Epithelial cell of proximal tubule (primary cell): ENCODE results near the gene DQX1. TPM values are rescaled to one million over a fixed set of nuclear protein-coding genes. Genes with fewer than 3 reads are reported as not detected.
"Not testable (repeated sequence)": the region's sequence is repeated elsewhere in the genome, so short reads cannot be mapped to it uniquely, and the experiment has no call there.

Source experiments
- DNase-seq: peaks from one replicate; pipeline ENCODE4 v3.0.0-alpha.2; 2011; ENCODE audit warnings: low read depth
- H3K4me3 ChIP-seq: 2 replicates; pipeline ENCODE4 v1.5.1; 2011; ENCODE audit warnings: low read depth, mild to moderate bottlenecking, low read length
- total RNA-seq: library from RNA; depleted of rRNA; stranded (reverse); fragments of >200 nt; gene quantifications from 2 replicates; pipeline ENCODE4 v1.2.3, GENCODE V29; 2015
- TF ChIP-seq, protein P1 (sequence below): conservative IDR thresholded peaks from 2 replicates; pipeline ENCODE4 v1.5.1; 2012; ENCODE audit warnings: low read depth, mild to moderate bottlenecking, low read length

Gene DQX1
- total RNA-seq, 1 donor from 2014 or later = not detected

DNA sequence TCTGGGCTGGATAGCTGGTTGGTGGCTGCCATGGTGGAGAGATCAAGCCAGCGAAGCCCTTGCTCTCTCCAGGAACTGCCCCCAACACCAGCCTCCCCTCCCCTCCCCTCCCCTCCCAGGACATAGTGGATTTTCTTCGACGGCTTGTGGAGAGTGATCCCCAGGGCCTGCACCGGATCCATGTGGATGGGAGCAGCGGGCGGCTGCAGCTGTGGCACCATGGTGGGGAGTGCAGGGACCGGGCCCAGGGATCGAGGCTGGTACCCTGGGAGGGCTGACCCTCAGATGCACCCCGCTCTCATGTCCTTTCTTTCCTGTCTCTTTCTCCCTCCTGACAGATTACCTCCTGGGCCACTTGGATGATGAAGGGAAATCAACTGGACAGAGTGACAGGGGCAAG is 36.1 kb downstream of the DQX1 start:
- no peak for DNase-seq
- no peak overlapping the region for H3K4me3 ChIP-seq
- TF ChIP-seq, protein P1, sequence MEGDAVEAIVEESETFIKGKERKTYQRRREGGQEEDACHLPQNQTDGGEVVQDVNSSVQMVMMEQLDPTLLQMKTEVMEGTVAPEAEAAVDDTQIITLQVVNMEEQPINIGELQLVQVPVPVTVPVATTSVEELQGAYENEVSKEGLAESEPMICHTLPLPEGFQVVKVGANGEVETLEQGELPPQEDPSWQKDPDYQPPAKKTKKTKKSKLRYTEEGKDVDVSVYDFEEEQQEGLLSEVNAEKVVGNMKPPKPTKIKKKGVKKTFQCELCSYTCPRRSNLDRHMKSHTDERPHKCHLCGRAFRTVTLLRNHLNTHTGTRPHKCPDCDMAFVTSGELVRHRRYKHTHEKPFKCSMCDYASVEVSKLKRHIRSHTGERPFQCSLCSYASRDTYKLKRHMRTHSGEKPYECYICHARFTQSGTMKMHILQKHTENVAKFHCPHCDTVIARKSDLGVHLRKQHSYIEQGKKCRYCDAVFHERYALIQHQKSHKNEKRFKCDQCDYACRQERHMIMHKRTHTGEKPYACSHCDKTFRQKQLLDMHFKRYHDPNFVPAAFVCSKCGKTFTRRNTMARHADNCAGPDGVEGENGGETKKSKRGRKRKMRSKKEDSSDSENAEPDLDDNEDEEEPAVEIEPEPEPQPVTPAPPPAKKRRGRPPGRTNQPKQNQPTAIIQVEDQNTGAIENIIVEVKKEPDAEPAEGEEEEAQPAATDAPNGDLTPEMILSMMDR = no peak

DNA sequence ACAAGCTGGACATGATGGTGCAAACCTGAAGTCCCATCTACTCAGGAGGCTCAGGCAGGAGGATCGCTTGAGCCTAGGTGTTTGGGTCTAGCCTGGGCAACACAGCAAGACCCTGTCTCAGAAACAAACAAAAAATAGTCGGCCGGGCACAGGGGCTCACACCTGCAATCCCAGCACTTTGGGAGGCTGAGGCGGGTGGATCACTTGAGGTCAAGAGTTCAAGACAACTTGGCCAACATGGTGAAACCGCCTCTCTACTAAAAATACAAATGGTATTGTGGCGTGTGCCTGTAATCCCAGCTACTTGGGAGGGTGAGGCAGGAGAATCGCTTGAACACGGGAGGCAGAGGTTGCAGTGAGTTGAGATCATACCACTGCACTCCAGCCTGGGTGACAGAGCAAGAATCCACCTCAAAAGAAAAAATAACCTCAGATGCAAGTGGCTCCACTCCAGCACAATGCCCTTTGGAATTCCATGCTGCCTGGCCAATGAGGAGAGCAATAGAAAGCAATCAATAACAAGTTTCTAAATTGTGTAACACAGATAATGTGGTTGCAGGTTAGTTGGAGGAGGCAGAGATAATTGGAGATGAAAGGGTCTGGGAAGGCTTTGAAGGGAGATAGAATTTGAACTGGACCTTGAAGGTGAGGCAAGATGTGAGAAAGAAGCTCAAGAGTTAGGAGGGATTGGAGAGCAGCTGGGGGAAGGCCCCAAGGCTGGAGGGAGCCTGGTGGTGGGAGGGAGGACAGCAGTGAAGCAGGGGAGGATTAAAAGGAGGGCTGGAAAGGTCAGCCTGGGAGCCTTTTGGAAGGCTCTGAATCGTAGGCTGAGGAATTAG is 37.2 kb downstream of the DQX1 start:
- no peak for DNase-seq
- TF ChIP-seq, protein P1 = no peak

DNA sequence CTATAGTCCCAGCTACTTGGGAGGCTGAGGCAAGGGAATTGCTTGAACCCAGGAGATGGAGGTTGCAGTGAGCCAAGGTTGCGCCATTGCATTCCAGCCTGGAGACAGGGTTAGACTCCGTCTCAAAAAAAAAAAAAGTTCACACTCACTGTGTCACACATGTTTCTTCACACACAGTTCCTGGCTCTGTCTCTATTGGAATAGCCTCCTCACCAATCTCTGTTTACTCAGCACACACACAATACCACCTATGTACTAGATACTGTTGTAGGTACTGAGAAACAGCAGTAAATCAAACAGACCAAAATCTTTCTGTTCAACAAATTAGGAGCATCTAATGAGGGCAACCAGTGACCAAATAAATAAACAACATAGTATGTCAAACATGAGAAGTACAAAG is 39.9 kb downstream of the DQX1 start:
- no peak for DNase-seq
- TF ChIP-seq, protein P1 = no peak

More for the DNA sequence above, 37.2 kb downstream of the DQX1 start:
- no peak overlapping the region for H3K4me3 ChIP-seq

DNA sequence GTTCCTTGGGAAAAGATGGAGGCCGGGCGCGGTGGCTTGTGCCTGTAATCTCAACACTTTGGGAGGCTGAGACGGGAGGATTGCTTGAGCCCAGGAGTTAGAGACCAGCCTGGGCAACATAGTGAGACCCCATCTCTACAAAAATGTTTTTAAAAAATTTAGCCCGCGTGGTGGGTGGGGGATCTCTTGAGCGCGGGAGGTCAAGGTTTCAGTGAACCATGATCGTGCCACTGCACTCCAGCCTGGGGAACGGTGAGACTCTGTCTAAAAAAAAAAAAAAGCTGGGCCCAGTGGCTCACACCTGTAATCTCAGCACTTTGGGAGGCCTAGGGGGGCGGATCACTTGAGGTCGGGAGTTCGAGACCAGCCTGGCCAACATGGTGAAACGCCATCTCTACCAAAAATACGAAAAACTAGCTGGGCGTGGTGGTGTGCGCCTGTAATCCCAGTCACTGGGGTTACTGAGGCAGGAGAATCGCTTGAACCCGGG is 42.3 kb downstream of the DQX1 start:
- peak overlapping the region; percentile 79 for H3K4me3 ChIP-seq

More for the DNA sequence above, 39.9 kb downstream of the DQX1 start:
- no peak overlapping the region for H3K4me3 ChIP-seq

DNA sequence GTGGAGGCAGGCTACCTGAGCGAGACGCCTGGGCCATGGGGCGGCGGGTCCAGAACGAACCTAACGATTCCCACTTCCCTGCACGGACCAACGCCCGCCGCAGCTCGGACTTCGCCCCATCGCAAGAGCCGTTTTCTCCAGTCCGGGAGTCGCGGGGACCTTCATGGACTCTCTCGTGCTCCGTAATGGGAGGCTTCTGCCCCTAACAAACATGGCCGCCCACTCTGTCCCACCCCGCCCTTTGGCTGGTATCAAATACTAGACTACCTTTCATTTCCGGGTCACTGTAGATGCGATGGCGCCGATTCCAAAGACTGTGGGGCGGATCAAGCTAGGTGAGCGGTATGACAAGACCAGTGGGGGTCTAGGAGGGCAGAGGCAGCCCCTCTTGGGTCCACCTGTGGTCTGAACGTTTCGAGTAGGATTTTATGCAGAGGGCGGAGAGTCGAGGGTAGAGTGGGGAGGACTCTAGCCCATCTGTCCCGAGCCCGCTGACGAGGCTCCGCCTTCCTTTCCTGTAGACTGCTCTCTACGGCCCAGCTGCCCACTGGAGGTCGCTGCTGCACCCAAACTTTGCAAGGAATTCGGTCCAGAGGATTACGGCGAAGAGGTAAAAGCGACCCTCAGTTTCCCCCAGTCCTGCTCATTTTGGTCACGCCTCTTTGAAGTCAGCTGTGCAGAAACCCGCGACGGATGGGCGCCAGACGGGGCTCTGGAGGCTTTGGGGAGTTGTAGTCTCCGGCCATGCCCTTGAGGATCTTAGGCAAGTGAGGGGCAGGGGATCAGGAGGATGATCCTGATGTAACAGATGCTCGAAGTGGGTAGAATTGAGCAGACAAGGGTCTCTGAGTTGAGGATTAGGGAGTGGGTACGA is 43.0 kb downstream of the DQX1 start, which contains the start of the genes CCDC142 and TTC31:
Gene CCDC142, minus strand, starts transcription at position 198 of the 874 bp plus-strand sequence. Its CDS starts 161 bp downstream, at position 37.
Gene TTC31, plus strand, starts transcription at position 281 of the 874 bp plus-strand sequence. Its CDS starts 15 bp downstream, at position 296.
- TF ChIP-seq, protein P1 = peak; percentile 92
- H3K4me3 ChIP-seq = peak within 1 kb of the TSS; percentile 79
- DNase-seq = peak; percentile 63

More for the DNA sequence above, 42.3 kb downstream of the DQX1 start:
- DNase-seq = not testable (repeated sequence)

DNA sequence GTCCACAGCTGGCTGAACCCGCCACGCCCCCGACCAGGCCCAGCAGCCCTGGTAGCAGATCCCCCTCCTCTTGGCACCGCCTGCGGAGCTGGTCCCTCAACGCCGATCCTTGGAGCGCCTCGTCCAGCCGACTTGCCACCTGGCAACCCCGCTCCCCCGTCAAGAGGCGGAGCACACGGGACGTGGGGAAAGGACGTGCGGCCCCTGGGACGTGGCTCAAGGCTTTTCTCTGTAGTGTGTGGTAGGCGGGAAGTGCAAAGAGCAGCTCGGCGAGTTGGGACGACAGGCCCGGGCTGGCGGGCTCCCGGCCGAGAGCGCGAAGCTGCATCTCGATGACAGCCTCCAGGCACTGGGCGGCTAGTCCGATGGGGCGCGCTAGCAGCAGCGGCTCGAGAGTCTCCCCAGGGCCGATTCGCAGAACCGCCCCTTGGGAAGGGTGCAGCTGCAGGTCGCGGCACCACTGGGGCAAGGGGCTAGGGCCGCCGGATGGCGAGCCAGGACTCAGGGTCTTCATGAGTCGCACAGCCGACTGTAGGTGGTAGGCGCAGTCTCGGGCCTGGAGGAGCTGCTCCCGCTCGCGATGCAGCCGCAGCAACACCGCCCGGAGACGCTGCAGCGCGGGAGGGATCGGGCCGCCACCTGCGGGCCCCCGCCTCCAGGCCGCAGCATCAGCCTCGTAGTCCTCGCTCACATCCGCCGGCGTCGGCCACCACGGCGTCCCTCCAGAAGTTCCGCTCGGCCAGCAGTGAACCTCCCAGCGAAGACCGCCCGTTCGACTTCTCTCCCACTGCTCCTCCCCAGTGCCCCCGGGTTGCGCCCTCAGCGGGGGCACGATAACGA is 43.9 kb downstream of the DQX1 start:
- H3K4me3 ChIP-seq = peak overlapping the region; percentile 79
- DNase-seq = no peak
- TF ChIP-seq, protein P1 = no peak
